ENCODE results near the gene DYNLL1. TPM values are rescaled to one million over a fixed set of nuclear protein-coding genes. Genes with fewer than 3 reads are reported as not detected.
"Not testable (repeated sequence)": the region's sequence is repeated elsewhere in the genome, so short reads cannot be mapped to it uniquely, and the experiment has no call there.

The DYNLL1 gene
- total RNA-seq, 1 experiment from 2014 or later, result 340 TPM

- BruUV-seq (replicated peaks), result no TSS peak
- intact Hi-C loops (cut with micrococcal nuclease; ENCODE audit: unreplicated experiment), result no loop called here
- TF ChIP-seq EZH2 (IDR thresholded peaks at IDR 0.05; ENCODE audit: low read depth), result no peak
- TF ChIP-seq CTCF (conservative IDR thresholded peaks at IDR 0.05), result no peak
- peaks cover 6% of the 10 kb centered on the region for H3F3A ChIP-seq (ENCODE audit: insufficient read depth, low read depth)
- no peaks in the 10 kb centered on the region for H3K9me3 ChIP-seq (ENCODE audit: insufficient read depth, low read depth)
- no peaks in the 10 kb centered on the region for H4K20me1 ChIP-seq (ENCODE audit: insufficient read depth)
- H3K27me3 ChIP-seq (ENCODE audit: insufficient read depth, low read depth), result no peaks in the 10 kb centered on the region
- no peak overlapping the region for H3K27ac ChIP-seq
- ChIA-PET POLR2A (ENCODE audit: unreplicated experiment) (interaction anchor here (0.6 kb wide), 1 partner anchor 17 kb away, joined by 6 read pairs; no protein-coding TSS in a partner anchor), CTCF (interaction anchor here (0.6 kb wide), 1 partner anchor 509 kb away, joined by 3 read pairs; no protein-coding TSS in a partner anchor)
- no peak overlapping the region for H2AFZ ChIP-seq
- DNase-seq, result no peak
- no peak overlapping the region for H3K4me3 ChIP-seq
- H3K4me2 ChIP-seq, result no peak overlapping the region
- no peaks in the 10 kb centered on the region for H3K9me2 ChIP-seq (ENCODE audit: insufficient read depth)
- peaks cover 5% of the 10 kb centered on the region; the same call in 1 of the 2 replicates for H3K4me1 ChIP-seq (replicated peaks; ENCODE audit: insufficient read depth)
- no peaks in the 10 kb centered on the region for H3K79me2 ChIP-seq (ENCODE audit: low read depth)
- no peaks in the 10 kb centered on the region for H3K36me3 ChIP-seq (ENCODE audit: low read depth)
Measured at GRCh38 chr12:120483621-120484020, 12.3 kb upstream of the DYNLL1 start.

DNA sequence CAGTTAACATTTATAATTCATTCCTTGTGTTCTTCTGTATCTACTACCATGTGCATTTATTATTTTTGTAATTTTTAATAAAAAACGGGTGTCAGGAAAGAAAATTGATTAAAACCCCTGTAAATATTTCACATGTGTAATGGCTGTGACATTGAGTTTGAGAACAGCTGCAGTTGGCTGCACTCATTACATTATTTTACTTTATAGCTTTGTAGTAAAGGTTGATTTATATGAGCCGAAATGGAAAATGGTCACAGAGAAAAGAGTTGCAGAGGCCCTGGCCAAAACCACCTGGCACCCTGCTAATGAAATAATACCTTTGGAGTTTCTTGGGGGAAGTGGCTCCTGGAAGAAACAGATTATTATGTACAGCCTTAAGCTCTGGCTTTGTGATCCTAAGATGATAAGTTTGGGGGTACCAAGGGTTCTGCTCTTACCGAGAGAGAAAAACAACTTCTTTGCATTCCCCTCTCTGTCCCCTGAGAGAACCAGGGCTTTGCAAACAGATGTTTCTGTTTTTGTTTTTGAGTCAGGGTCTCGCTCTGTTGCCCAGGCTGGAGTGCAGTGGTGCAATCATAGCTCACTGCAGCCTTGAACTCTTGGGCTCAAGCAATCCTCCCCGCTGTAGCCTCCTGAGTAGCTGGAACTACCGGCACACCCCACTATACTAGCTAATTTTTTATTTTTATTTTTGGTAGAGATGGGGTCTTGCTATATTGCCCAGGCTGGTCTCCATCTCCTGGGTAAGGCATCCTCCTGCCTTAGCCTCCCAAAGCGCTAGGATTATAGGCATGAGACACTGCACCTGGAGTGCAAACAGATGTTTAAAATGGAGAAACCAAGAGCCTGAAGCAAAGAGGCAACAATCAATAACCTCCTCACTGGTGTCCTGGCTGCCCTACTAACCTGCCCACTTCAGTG, 9.7 kb upstream of the DYNLL1 start:
- H3F3A ChIP-seq (ENCODE audit: insufficient read depth, low read depth), result no peaks in the 10 kb centered on the region; the same call in 1 of the 2 replicates
- CTCF ChIA-PET, result no interaction called here
- intact Hi-C loops (cut with micrococcal nuclease; ENCODE audit: unreplicated experiment), result no loop called here

GRCh38 chr12:120487552-120487951, 8.4 kb upstream of the DYNLL1 start:
- DNase-seq; H2AFZ ChIP-seq; CTCF ChIA-PET; H3K36me3 ChIP-seq (ENCODE audit: low read depth); POLR2A ChIA-PET (ENCODE audit: unreplicated experiment); H3K4me1 ChIP-seq (replicated peaks; ENCODE audit: insufficient read depth); H3K27ac ChIP-seq; intact Hi-C loops (cut with micrococcal nuclease; ENCODE audit: unreplicated experiment); H3F3A ChIP-seq (ENCODE audit: insufficient read depth, low read depth); BruUV-seq (replicated peaks); H3K9me3 ChIP-seq (ENCODE audit: insufficient read depth, low read depth); H3K27me3 ChIP-seq (ENCODE audit: insufficient read depth, low read depth); H3K4me2 ChIP-seq; H3K9me2 ChIP-seq (ENCODE audit: insufficient read depth); H4K20me1 ChIP-seq (ENCODE audit: insufficient read depth); H3K4me3 ChIP-seq; H3K79me2 ChIP-seq (ENCODE audit: low read depth): not testable (repeated sequence)

More for the DNA sequence above, 9.7 kb upstream of the DYNLL1 start:
- no peaks in the 10 kb centered on the region for H3K79me2 ChIP-seq (ENCODE audit: low read depth)
- no peaks in the 10 kb centered on the region; the same call in 1 of the 2 replicates for H3K36me3 ChIP-seq (ENCODE audit: low read depth)
- no peaks in the 10 kb centered on the region for H3K4me1 ChIP-seq (replicated peaks; ENCODE audit: insufficient read depth)
- no peak overlapping the region for H2AFZ ChIP-seq
- H3K4me3 ChIP-seq, result no peak overlapping the region
- POLR2A ChIA-PET (ENCODE audit: unreplicated experiment), result no interaction called here
- no TSS peak for BruUV-seq (replicated peaks)
- H3K9me3 ChIP-seq (ENCODE audit: insufficient read depth, low read depth), result no peaks in the 10 kb centered on the region
- H3K27me3 ChIP-seq (ENCODE audit: insufficient read depth, low read depth), result no peaks in the 10 kb centered on the region
- H3K9me2 ChIP-seq (ENCODE audit: insufficient read depth), result no peaks in the 10 kb centered on the region
- TF ChIP-seq CTCF (conservative IDR thresholded peaks at IDR 0.05) (no peak), EZH2 (IDR thresholded peaks at IDR 0.05; ENCODE audit: low read depth) (no peak)
- H4K20me1 ChIP-seq (ENCODE audit: insufficient read depth), result no peaks in the 10 kb centered on the region
- DNase-seq, result no peak
- no peak overlapping the region for H3K27ac ChIP-seq
- H3K4me2 ChIP-seq, result no peak overlapping the region

All from PC-9 (cell line).